GM12875 (cell line): ENCODE data around the gene CEACAM4.
A peak's percentile ranks its signal among the peaks of the same experiment; 100 is the strongest.

Experiments used
- H3K4me3 ChIP-seq: one replicate; pipeline ENCODE4 v1.5.1; 2011; ENCODE audit warnings: low read depth, low read length, control low read depth
- TF ChIP-seq, protein P1 (sequence below): IDR thresholded peaks from 2 replicates; pipeline ENCODE4 v1.5.1; 2011; ENCODE audit warnings: low read depth, mild to moderate bottlenecking, control low read depth, inconsistent platforms, low read length, moderate library complexity, borderline replicate concordance; ENCODE audit not compliant: insufficient read depth

Gene CEACAM4

DNA sequence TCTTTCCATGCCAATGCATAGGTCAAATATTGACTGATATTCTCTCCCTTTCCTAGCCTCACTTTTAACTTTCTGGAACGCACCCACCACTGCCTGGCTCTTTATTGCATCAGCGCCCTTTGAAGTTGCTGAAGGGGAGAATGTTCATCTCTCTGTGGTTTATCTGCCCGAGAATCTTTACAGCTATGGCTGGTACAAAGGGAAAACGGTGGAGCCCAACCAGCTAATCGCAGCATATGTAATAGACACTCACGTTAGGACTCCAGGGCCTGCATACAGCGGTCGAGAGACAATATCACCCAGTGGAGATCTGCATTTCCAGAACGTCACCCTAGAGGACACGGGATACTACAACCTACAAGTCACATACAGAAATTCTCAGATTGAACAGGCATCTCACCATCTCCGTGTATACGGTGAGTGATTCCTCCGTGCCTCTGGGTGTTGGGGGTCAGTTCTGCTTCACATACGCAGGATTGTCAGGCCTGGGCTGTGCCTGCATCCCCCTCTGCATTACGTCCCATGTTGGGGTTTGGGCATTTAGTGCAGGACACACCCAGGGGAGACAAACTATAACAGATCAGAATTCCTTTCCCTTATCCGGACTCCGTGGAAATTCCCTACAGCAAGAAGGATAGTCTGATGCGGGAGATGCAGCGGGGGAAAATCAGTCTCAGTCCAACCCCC, 49.6 kb downstream of the CEACAM4 start:
- TF ChIP-seq, protein P1, sequence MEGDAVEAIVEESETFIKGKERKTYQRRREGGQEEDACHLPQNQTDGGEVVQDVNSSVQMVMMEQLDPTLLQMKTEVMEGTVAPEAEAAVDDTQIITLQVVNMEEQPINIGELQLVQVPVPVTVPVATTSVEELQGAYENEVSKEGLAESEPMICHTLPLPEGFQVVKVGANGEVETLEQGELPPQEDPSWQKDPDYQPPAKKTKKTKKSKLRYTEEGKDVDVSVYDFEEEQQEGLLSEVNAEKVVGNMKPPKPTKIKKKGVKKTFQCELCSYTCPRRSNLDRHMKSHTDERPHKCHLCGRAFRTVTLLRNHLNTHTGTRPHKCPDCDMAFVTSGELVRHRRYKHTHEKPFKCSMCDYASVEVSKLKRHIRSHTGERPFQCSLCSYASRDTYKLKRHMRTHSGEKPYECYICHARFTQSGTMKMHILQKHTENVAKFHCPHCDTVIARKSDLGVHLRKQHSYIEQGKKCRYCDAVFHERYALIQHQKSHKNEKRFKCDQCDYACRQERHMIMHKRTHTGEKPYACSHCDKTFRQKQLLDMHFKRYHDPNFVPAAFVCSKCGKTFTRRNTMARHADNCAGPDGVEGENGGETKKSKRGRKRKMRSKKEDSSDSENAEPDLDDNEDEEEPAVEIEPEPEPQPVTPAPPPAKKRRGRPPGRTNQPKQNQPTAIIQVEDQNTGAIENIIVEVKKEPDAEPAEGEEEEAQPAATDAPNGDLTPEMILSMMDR: no peak
- no peak overlapping the region for H3K4me3 ChIP-seq

- H3K4me3 ChIP-seq: peak within 1 kb of the TSS; percentile 31
- TF ChIP-seq, protein P1: no peak
Observed at GRCh38 chr19:41575998-41576397, 50.9 kb downstream of the CEACAM4 start, which contains the start of gene CEACAM21. Gene CEACAM21, plus strand, starts transcription at chr19:41576166. Its CDS starts 109 bp downstream, at chr19:41576275.

- no peak overlapping the region for H3K4me3 ChIP-seq
- TF ChIP-seq, protein P1: peak; percentile 87
Observed at GRCh38 chr19:41570639-41571112, 56.2 kb downstream of the CEACAM4 start.

- TF ChIP-seq, protein P1: no peak
- no peak overlapping the region for H3K4me3 ChIP-seq
Observed at GRCh38 chr19:41570179-41570578, 56.7 kb downstream of the CEACAM4 start.

- no peak overlapping the region for H3K4me3 ChIP-seq
- TF ChIP-seq, protein P1: no peak
Observed at GRCh38 chr19:41569481-41570150, 57.3 kb downstream of the CEACAM4 start.
